Endothelial cell (in vitro differentiated cells): Measurements from ENCODE around the gene ARHGEF18. TPM values are rescaled to one million over a fixed set of nuclear protein-coding genes. Genes with fewer than 3 reads are reported as not detected.
A peak's percentile ranks its signal among the peaks of the same experiment; 100 is the strongest.
"Not testable (repeated sequence)": the region's sequence is repeated elsewhere in the genome, so short reads cannot be mapped to it uniquely, and the experiment has no call there.

Experiments
- DNase-seq: peaks from one replicate; pipeline ENCODE4 v3.0.0; 2021; ENCODE audit warnings: low spot score
- H3K27ac Mint-ChIP-seq: one replicate; pipeline ENCODE4 v1.8.0; 2021; ENCODE audit warnings: mixed read lengths, inconsistent platforms; ENCODE audit not compliant: unreplicated experiment
- H3K27me3 Mint-ChIP-seq: one replicate; pipeline ENCODE4 v1.8.0; 2021; ENCODE audit warnings: mild to moderate bottlenecking, moderate library complexity, mixed read lengths, inconsistent platforms; ENCODE audit not compliant: unreplicated experiment
- H3K36me3 Mint-ChIP-seq: one replicate; pipeline ENCODE4 v1.8.0; 2021; ENCODE audit warnings: mild to moderate bottlenecking, low read depth, mixed read lengths, inconsistent platforms; ENCODE audit not compliant: unreplicated experiment
- H3K4me1 Mint-ChIP-seq: one replicate; pipeline ENCODE4 v1.8.0; 2021; ENCODE audit warnings: mild to moderate bottlenecking, mixed read lengths, inconsistent platforms; ENCODE audit not compliant: unreplicated experiment
- H3K4me3 Mint-ChIP-seq: one replicate; pipeline ENCODE4 v1.8.0; 2021; ENCODE audit warnings: mild to moderate bottlenecking, mixed read lengths, inconsistent platforms; ENCODE audit not compliant: unreplicated experiment
- H3K9me3 Mint-ChIP-seq: one replicate; pipeline ENCODE4 v1.8.0; 2021; ENCODE audit warnings: mixed read lengths, inconsistent platforms; ENCODE audit not compliant: unreplicated experiment
- total RNA-seq: library from RNA; stranded (reverse); fragmentation: NEBNext Ultra II Directional; extraction: Animal tissue kit (Norgen Biotek cat#: 25700); gene quantifications from one replicate; pipeline ENCODE4 v1.2.1, GENCODE V29; 2021; ENCODE audit not compliant: unreplicated experiment
- TF ChIP-seq, protein P1 (sequence below): fragments of 200-600 bp; sonication (generic); IDR thresholded peaks from one replicate; pipeline ENCODE4 v1.5.0; 2021; ENCODE audit warnings: antibody characterized with exemption; ENCODE audit not compliant: unreplicated experiment

Gene ARHGEF18
- total RNA-seq, 1 donor from 2014 or later = 30.5 TPM

DNA sequence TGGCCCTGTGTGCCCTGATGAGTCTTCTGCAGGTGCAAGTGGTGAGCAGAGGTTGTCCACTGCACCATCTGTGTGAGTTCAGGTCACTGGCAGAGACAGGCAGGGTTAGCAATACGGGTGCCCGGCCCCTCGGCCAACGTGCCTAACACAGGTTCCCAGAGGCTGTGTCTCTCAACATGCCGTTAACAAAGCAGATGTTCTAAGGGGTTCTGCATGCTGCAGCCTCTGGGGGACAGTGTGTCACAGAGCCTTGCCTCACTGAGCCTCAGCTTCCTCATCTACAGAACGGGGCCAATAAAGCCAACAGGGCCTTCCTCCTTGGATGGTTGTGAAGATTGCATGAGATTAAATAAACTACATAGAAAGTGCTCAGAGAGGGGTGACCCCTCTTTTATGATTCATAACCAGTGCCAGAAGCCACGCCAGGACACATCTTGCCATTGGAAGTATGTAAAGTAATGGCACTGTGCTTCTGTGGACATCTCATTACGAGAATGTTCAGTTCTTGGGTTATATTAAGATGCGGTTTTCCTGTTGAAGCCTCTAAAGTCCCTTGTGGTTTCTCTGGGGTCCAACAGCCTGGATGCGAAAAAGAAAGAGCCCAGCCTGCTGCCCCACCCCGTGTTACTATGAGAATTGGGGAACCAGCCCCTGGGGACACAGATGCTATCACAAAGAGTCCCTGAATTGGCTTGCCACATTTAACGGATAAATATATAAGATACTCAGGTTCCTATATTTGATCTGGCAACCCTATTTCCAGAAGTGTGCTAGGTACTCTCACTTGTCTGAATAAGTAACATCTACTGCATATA, 11.2 kb upstream of the ARHGEF18 start:
- no peaks in the 10 kb centered on the region for H3K36me3 Mint-ChIP-seq
- H3K27ac Mint-ChIP-seq = no peak overlapping the region
- peaks cover 3% of the 10 kb centered on the region for H3K4me1 Mint-ChIP-seq
- H3K4me3 Mint-ChIP-seq = no peak overlapping the region
- no peaks in the 10 kb centered on the region for H3K27me3 Mint-ChIP-seq
- TF ChIP-seq, protein P1, sequence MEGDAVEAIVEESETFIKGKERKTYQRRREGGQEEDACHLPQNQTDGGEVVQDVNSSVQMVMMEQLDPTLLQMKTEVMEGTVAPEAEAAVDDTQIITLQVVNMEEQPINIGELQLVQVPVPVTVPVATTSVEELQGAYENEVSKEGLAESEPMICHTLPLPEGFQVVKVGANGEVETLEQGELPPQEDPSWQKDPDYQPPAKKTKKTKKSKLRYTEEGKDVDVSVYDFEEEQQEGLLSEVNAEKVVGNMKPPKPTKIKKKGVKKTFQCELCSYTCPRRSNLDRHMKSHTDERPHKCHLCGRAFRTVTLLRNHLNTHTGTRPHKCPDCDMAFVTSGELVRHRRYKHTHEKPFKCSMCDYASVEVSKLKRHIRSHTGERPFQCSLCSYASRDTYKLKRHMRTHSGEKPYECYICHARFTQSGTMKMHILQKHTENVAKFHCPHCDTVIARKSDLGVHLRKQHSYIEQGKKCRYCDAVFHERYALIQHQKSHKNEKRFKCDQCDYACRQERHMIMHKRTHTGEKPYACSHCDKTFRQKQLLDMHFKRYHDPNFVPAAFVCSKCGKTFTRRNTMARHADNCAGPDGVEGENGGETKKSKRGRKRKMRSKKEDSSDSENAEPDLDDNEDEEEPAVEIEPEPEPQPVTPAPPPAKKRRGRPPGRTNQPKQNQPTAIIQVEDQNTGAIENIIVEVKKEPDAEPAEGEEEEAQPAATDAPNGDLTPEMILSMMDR = no peak
- H3K9me3 Mint-ChIP-seq = no peaks in the 10 kb centered on the region
- DNase-seq = no peak

DNA sequence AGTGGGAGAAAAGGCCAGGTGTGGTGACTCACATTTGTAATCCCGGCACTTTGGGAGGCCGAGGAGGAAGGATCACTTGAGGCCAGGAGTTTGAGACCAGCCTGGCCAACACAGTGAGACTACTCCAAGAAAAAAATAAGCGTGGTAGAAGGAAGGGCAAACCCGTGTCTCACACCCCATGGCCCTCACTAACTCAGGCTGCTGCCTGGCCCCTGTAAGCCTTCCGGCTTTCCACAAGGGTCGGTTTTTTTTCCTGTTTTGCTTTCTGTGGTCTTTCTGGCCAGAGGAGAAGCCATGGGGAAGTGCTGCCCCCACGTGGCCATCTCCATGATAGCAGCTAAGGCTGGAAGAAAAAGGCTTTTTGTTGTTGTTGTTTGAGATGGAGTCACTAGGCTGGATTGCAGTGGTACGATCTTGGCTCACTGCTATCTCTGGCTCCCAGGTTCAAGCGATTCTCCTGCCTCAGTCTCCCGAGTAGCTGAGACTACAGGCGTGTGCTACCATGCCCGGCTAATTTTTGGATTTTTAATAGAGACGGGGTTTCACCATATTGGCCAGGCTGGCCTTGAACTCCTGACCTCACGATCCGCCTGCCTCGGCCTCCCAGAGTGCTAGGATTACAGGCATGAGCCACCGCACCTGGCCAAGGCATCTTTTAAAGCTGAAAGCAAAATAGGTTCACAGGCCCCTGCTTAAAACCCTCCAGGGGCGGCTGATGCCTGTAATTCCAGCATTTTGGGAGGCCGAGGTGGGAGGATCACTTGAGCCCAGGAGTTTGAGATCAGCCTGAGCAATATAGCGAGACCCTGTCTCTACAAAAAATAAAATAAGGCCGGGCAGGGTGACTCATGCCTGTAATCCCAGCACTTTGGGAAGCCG, 7.5 kb upstream of the ARHGEF18 start:
- Mint-ChIP-seq H3K27me3 (peaks cover 8% of the 10 kb centered on the region), H3K27ac (peak overlapping the region; percentile 62), H3K4me1 (peaks cover 3% of the 10 kb centered on the region), H3K9me3 (no peaks in the 10 kb centered on the region), H3K4me3 (no peak overlapping the region), H3K36me3 (no peaks in the 10 kb centered on the region)
- TF ChIP-seq, protein P1 = peak; percentile 92
- DNase-seq = peak; percentile 94

DNA sequence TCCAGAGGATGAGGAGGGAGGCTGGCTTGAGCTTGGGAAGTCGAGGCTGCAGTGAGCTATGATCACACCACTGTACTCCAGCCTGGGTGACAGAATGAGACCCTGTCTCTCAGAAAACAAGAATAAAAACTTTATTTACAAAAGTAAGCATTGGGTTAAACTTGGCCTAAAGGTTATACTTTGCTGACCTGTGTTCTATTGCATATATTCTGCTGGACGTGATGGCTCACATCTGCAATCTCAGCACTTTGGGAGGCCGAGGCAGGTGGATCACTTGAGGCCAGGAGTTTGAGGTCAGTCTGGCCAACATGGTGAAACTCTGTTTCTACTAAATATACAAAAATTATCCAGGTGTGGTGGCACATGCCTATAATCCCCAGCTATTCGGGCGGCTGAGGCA, 6.6 kb upstream of the ARHGEF18 start:
- TF ChIP-seq, protein P1 = no peak
- Mint-ChIP-seq H3K27ac (no peak overlapping the region), H3K9me3 (no peaks in the 10 kb centered on the region), H3K4me1 (peaks cover 3% of the 10 kb centered on the region), H3K27me3 (peaks cover 8% of the 10 kb centered on the region), H3K36me3 (no peaks in the 10 kb centered on the region), H3K4me3 (no peak overlapping the region)
- no peak for DNase-seq

DNA sequence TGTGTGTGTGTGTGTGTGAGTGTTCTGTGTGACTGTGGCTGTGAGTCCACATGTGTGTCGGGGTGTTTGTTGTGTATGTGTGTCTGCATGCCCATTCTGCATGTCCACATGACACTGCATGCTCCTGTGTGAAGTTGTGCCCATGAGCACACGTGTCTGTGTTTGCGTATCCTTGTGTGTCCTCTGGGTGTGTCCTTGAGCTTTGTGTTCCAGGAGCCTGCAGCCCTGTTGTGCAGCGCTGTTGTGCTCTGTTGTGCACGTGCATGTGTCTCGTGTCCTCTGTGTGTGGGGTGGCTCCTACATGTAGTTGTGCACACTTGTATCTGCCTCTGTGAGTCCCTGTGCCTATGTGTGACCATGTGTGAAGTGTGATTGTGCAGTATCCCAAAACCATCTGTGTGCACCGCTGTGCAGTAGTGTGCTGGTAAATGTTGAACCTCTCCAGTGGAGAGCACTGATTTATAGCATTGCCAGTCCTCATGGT, 2.2 kb upstream of the ARHGEF18 start:
- no peak for DNase-seq
- H3K4me3 Mint-ChIP-seq = no peak overlapping the region
- H3K27ac Mint-ChIP-seq = no peak overlapping the region
- H3K9me3 Mint-ChIP-seq = no peaks in the 10 kb centered on the region
- H3K36me3 Mint-ChIP-seq = no peaks in the 10 kb centered on the region
- H3K4me1 Mint-ChIP-seq = no peaks in the 10 kb centered on the region
- TF ChIP-seq, protein P1 = no peak
- peaks cover 12% of the 10 kb centered on the region for H3K27me3 Mint-ChIP-seq

DNA sequence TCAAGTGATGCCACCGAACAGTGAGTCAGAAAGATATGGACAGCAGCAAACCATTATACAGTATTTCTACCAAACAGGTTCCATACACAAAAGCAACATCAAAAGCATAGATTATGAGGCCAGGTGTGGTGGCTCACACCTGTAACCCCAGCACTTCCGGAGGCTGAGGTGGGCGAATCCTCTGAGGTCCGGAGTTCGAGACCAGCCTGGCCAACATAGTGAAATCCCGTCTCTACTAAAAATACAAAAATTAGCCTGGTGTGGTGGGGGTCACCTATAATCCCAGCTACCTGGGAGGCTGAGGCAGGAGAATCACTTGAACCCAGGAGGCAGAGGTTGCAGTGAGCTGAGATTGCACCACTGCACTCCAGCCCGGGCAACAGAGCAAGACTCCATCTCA, 1.7 kb upstream of the ARHGEF18 start:
- not testable (repeated sequence) for DNase-seq, H3K4me3 Mint-ChIP-seq, H3K4me1 Mint-ChIP-seq, H3K27ac Mint-ChIP-seq, H3K9me3 Mint-ChIP-seq, H3K36me3 Mint-ChIP-seq
- H3K27me3 Mint-ChIP-seq = peaks cover 13% of the 10 kb centered on the region
